ENCODE measurements around the gene VPS16. TPM values are rescaled to one million over a fixed set of nuclear protein-coding genes. Genes with fewer than 3 reads are reported as not detected.
"Not testable (repeated sequence)": the region's sequence is repeated elsewhere in the genome, so short reads cannot be mapped to it uniquely, and the experiment has no call there.

Gene VPS16
- total RNA-seq, 2 donors from 2014 or later = 35.7 to 40.5 TPM

GRCh38 chr20:2889209-2889608 lies 48.7 kb downstream of the VPS16 start:
- Histone ChIP-seq H3K27ac (no peak overlapping the region), H3K4me3 (no peak overlapping the region), H3K36me3 (no peaks in the 10 kb centered on the region), H3K9ac (ENCODE audit: low read depth in 2 of 2, low read length in 2 of 2) (no peak overlapping the region), H3K9me3 (no peaks in the 10 kb centered on the region), H3K4me1 (no peaks in the 10 kb centered on the region), H3K27me3 (no peaks in the 10 kb centered on the region)
- DNase-seq = no peak
- intact Hi-C loops (cut with DNase I) = no loop called here
- TF ChIP-seq, protein P1, sequence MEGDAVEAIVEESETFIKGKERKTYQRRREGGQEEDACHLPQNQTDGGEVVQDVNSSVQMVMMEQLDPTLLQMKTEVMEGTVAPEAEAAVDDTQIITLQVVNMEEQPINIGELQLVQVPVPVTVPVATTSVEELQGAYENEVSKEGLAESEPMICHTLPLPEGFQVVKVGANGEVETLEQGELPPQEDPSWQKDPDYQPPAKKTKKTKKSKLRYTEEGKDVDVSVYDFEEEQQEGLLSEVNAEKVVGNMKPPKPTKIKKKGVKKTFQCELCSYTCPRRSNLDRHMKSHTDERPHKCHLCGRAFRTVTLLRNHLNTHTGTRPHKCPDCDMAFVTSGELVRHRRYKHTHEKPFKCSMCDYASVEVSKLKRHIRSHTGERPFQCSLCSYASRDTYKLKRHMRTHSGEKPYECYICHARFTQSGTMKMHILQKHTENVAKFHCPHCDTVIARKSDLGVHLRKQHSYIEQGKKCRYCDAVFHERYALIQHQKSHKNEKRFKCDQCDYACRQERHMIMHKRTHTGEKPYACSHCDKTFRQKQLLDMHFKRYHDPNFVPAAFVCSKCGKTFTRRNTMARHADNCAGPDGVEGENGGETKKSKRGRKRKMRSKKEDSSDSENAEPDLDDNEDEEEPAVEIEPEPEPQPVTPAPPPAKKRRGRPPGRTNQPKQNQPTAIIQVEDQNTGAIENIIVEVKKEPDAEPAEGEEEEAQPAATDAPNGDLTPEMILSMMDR (IDR thresholded peaks at IDR 0.05) = no peak

DNA sequence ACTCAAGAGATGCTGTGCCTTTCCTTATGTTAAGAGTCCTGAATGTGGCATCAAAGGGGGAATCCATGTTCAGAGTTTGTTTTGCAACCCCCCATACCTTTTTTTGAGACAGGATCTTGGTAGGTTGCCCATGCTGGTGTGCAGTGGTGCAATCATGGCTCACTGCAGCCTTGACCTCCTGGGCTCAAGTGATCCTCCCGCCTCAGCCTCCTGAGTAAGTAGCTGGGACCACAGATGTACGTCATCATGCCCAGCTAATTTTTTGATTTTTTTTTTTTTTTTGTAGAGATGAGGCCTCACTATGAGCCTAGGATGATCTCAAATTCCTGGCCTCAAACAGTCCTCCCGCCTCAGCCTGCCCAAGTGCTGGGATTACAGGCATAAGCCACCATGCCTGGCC lies 49.3 kb downstream of the VPS16 start:
- H3K4me1 ChIP-seq = no peaks in the 10 kb centered on the region
- H3K36me3 ChIP-seq = no peaks in the 10 kb centered on the region
- no peaks in the 10 kb centered on the region for H3K9me3 ChIP-seq
- no peak overlapping the region for H3K4me3 ChIP-seq
- TF ChIP-seq, protein P1 (IDR thresholded peaks at IDR 0.05) = no peak
- intact Hi-C loops (cut with DNase I) = no loop called here
- H3K9ac ChIP-seq (ENCODE audit: low read depth in 2 of 2, low read length in 2 of 2) = no peak overlapping the region
- no peak overlapping the region for H3K27ac ChIP-seq
- DNase-seq = no peak
- no peaks in the 10 kb centered on the region for H3K27me3 ChIP-seq

GRCh38 chr20:2890742-2891141 lies 50.2 kb downstream of the VPS16 start:
- H3K27me3 ChIP-seq = no peaks in the 10 kb centered on the region
- H3K4me3 ChIP-seq = no peak overlapping the region
- no peaks in the 10 kb centered on the region for H3K4me1 ChIP-seq
- no peaks in the 10 kb centered on the region for H3K9me3 ChIP-seq
- DNase-seq = no peak
- TF ChIP-seq, protein P1 (IDR thresholded peaks at IDR 0.05) = no peak
- no peak overlapping the region for H3K27ac ChIP-seq
- intact Hi-C loops (cut with DNase I) = no loop called here
- no peaks in the 10 kb centered on the region for H3K36me3 ChIP-seq
- no peak overlapping the region for H3K9ac ChIP-seq (ENCODE audit: low read depth in 2 of 2, low read length in 2 of 2)

- no peak overlapping the region for H3K9ac ChIP-seq (ENCODE audit: low read depth in 2 of 2, low read length in 2 of 2)
- intact Hi-C loops (cut with DNase I) = no loop called here
- H3K36me3 ChIP-seq = no peaks in the 10 kb centered on the region
- no peaks in the 10 kb centered on the region for H3K4me1 ChIP-seq
- no peaks in the 10 kb centered on the region for H3K27me3 ChIP-seq
- TF ChIP-seq, protein P1 (IDR thresholded peaks at IDR 0.05) = no peak
- H3K9me3 ChIP-seq = no peaks in the 10 kb centered on the region
- H3K4me3 ChIP-seq = no peak overlapping the region
- no peak for DNase-seq
- H3K27ac ChIP-seq = no peak overlapping the region
Measured at GRCh38 chr20:2891343-2891742, 50.8 kb downstream of the VPS16 start.

DNA sequence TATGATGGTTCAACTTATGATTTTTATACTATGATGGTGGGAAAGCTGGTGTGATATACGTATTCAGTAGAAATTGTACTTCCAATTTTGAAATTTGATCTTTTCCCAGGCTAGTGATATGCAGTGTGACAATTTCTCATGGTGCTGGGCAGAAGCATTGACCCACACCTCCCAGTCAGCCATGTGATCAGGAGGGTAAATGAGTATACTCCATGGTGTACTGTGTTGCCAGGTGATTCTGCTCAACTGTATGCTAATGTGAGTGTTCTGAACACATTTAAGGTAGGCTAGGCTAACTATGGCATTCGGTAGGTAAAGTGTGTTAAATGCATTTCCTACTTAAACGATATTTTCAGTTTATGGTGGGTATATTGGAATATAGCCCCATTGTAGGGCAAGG lies 51.8 kb downstream of the VPS16 start:
- Histone ChIP-seq H3K36me3 (no peaks in the 10 kb centered on the region), H3K9me3 (no peaks in the 10 kb centered on the region), H3K4me3 (no peak overlapping the region), H3K27me3 (no peaks in the 10 kb centered on the region), H3K27ac (no peak overlapping the region), H3K9ac (ENCODE audit: low read depth in 2 of 2, low read length in 2 of 2) (no peak overlapping the region), H3K4me1 (no peaks in the 10 kb centered on the region)
- intact Hi-C loops (cut with DNase I) = no loop called here
- DNase-seq = no peak
- TF ChIP-seq, protein P1 (IDR thresholded peaks at IDR 0.05) = no peak

GRCh38 chr20:2894221-2894620 lies 53.7 kb downstream of the VPS16 start:
- intact Hi-C loops (cut with DNase I) = no loop called here
- no peaks in the 10 kb centered on the region for H3K36me3 ChIP-seq
- TF ChIP-seq, protein P1 (IDR thresholded peaks at IDR 0.05) = no peak
- no peak overlapping the region for H3K9ac ChIP-seq (ENCODE audit: low read depth in 2 of 2, low read length in 2 of 2)
- H3K27ac ChIP-seq = no peak overlapping the region
- no peaks in the 10 kb centered on the region for H3K4me1 ChIP-seq
- no peak overlapping the region for H3K4me3 ChIP-seq
- DNase-seq = no peak
- H3K9me3 ChIP-seq = no peaks in the 10 kb centered on the region
- no peaks in the 10 kb centered on the region for H3K27me3 ChIP-seq

DNA sequence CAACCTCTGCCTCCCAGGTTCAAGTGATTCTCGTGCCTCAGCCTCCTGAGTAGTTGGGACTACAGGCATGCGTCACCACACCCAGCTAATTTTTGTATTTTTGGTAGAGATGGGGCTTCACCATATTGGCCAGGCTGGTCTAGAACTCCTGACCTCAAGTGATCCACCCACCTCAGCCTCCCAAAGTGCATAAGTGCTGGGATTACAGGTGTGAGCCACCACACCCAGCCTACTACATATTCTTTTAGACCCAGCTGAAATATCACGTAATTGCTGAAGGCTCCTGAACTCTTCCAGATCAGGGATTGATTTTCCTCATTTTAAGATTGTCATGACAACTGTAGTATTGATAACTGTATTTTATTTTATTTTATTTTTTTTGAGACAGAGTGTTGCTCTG lies 54.6 kb downstream of the VPS16 start:
- H3K36me3 ChIP-seq; H3K27me3 ChIP-seq; H3K4me3 ChIP-seq; H3K9me3 ChIP-seq; DNase-seq; H3K27ac ChIP-seq; intact Hi-C loops (cut with DNase I); H3K9ac ChIP-seq (ENCODE audit: low read depth in 2 of 2, low read length in 2 of 2); H3K4me1 ChIP-seq: not testable (repeated sequence)

Data from colonic mucosa (tissue), 4 donors.